NCI-H2029 treated with DMSO at 0.1 percent for 48 hours (cell line): ENCODE measurements around the gene SHC4.
"Not testable (repeated sequence)": the region's sequence is repeated elsewhere in the genome, so short reads cannot be mapped to it uniquely, and the experiment has no call there.

Experiments used
- DNase-seq: peaks from one replicate; lab custom pipeline; 2025; lab: John Stamatoyannopoulos, UW

The SHC4 gene

GRCh38 chr15:48796521-48796920 lies 167.2 kb downstream of the SHC4 start:
- DNase-seq: no peak

DNA sequence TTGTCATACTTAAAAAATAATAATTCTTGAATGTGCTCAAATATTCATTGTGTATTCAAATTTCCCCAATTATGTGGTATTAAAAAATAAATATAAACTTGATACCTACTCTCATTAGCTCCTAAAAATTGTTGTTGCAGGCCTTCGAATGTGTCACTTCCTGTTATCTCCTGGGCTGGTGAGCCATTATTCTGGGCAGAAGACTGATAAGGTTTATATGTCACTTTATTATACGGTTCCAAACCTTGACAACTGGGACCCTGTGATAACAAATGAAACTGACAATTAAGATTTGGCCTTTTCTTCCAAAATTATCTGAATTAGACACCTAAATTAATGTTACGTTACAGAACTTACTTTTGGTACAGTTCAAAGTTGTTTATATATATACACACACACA lies 167.8 kb downstream of the SHC4 start:
- DNase-seq: no peak

DNA sequence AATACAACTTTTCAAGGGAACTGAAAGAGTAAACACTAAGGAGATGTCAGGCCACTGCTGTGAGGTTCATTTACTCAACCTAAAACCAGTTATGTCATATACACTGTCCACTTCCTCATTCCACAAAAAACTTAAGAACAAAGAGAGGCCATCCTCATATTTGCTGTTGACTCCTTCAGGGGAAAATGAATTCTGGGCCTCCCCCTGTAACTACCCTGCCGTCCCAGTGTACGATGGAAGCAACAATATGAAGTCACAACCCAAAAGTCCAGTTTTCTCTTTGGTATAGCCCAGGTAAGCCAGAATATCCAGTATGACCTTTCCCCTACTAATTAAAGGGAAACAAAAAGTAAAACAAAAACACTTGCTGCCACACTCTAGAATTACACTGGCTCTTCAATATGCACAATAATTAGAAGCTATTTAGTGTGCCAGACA lies 169.0 kb downstream of the SHC4 start:
- no peak for DNase-seq

DNA sequence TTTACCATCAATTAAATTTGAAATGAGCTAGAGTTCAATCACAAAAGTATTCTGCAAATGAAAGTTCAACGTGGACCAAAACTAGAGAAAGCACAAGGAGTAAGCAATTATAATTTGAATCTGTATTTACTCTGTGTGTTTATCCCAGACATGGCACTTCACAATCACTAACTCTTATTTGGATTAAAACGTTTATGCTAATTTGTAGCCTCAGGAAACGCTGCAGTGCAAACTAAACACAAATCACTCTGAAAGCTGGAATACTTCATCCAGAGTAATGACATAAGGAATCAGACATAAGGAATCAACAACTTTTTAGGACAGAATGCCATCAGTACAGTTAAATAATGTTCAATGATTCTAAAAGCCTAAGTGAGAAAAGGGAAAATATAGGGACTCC lies 171.3 kb downstream of the SHC4 start:
- DNase-seq: no peak

- DNase-seq: not testable (repeated sequence)
Observed at GRCh38 chr15:48790466-48791115, 173.1 kb downstream of the SHC4 start.

DNA sequence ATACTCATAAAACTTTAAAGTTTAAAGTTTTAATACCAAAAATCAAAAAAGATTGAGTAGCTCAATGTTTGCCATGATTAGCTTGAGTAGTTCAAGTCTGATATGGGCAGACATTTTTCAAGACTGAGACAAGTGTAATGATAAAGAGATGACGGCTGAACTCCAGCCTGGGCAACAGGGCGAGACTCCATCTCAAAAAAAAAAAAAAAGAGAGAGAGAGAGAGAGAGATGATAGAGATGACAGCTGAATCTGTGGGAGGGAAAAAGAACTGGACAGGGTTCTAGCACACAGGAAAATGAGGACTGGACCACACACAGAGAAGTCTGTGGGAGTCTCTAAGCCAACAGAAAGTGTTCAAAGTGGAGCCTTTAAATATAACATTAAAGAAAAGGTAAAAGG lies 178.0 kb downstream of the SHC4 start:
- no peak for DNase-seq

- no peak for DNase-seq
Observed at GRCh38 chr15:48785195-48785594, 178.5 kb downstream of the SHC4 start.

- DNase-seq: no peak
Observed at GRCh38 chr15:48784756-48785155, 179.0 kb downstream of the SHC4 start.

DNA sequence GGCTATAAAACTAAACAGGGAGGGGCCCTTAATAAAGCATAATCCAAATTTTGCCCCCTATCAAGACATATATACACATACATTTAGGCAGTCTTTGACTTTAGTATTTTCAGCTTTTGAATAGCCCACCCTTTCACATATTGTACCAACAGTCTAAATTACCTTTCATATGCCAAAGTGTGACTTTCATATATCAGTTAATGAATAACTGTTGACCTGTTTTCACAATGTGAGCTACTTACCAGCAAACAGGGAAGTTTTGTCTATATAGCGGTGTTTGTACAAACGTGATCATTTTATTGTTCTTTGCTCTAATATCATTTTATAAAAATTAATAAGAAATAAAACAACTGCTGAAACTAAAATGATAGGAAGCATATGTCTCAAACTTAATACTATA lies 180.8 kb downstream of the SHC4 start:
- DNase-seq: no peak

DNA sequence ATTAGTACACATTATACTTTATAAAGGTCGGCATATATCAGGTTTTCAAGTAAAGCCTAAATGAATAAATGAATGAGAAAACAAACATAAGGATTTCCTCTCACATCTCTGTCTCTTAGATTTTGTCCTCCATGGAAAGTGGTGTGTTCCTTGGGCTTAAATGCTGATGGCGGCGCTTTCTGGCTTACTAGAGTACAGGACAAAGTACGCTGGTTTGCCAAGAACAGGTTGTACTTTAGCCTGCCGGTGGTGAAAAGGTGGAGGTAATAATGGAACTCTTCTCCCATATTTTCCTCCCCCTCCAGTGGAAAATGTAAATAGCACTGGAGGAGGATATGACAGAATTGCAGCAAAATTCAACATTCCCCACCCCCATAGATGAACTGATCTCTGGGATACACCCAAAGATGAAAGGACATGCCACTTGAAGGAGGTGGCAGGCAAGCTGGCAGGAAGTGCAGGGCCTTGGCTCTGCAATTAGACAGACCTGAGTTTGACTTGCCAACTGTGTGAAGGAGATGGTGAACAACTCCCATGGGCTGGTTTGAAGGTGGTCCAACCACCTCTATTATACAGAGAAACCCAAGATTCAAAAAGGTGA lies 182.1 kb downstream of the SHC4 start:
- no peak for DNase-seq

- no peak for DNase-seq
Observed at GRCh38 chr15:48781017-48781416, 182.7 kb downstream of the SHC4 start.

- DNase-seq: no peak
Observed at GRCh38 chr15:48778331-48778730, 185.4 kb downstream of the SHC4 start.

- no peak for DNase-seq
Observed at GRCh38 chr15:48777645-48778330, 185.9 kb downstream of the SHC4 start.

GRCh38 chr15:48775546-48775945 lies 188.2 kb downstream of the SHC4 start:
- DNase-seq: no peak

DNA sequence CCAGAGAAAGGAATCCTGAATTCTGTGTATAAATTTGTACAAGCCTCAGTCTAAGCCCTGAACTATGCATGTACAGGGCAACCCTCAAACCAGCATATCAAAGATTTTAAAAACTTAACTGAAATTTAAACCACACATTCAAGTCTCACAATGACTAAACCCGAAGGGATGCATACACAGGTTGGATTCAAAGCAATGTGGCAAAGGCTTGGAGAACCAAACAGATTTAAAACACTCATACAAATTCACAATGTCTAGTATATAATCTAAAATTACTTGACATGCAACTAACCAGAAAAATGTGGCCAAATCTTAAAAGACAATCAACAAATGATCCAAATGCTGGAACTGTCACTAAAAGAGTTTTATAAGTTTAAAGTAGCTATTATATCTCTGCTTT lies 189.2 kb downstream of the SHC4 start:
- DNase-seq: no peak
